Dedifferentiated amniotic fluid mesenchymal stem cell (primary cell): ENCODE results near the gene PPP2R2C.
A peak's percentile ranks its signal among the peaks of the same experiment; 100 is the strongest.

Experiments used
- DNase-seq: peaks from one replicate; pipeline ENCODE4 v3.0.0-alpha.2; 2016; ENCODE audit errors: extremely low spot score

The PPP2R2C gene

GRCh38 chr4:6347511-6348045 is 124.8 kb downstream of the PPP2R2C start:
- DNase-seq, result no peak

- no peak for DNase-seq
Observed at GRCh38 chr4:6346373-6347110, 125.9 kb downstream of the PPP2R2C start.

- no peak for DNase-seq
Observed at GRCh38 chr4:6345866-6346265, 126.5 kb downstream of the PPP2R2C start.

- DNase-seq, result no peak
Observed at GRCh38 chr4:6345096-6345830, 127.2 kb downstream of the PPP2R2C start.

DNA sequence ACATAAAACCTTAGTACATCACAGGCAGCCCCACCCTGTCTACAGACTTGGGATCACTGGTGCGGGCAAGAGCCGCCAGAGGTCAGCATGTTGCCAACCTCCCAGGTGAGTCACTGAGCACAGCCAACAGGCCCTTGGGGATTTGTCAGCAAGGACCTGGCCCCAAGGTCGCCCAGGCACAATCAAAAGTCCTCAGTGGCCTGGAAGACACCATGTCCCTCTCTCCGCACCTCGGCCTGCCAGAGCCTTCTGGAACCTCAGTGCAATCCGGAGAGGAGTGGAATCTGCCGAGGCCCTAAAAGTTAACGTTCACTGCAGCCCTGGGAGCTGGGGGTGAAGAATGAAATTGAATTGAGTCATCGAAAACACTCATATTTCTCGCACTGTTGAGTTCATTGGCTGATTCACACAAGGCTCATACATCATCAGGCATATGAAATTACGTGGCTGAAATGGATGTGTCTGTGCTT is 128.4 kb downstream of the PPP2R2C start:
- DNase-seq, result peak; percentile 54

DNA sequence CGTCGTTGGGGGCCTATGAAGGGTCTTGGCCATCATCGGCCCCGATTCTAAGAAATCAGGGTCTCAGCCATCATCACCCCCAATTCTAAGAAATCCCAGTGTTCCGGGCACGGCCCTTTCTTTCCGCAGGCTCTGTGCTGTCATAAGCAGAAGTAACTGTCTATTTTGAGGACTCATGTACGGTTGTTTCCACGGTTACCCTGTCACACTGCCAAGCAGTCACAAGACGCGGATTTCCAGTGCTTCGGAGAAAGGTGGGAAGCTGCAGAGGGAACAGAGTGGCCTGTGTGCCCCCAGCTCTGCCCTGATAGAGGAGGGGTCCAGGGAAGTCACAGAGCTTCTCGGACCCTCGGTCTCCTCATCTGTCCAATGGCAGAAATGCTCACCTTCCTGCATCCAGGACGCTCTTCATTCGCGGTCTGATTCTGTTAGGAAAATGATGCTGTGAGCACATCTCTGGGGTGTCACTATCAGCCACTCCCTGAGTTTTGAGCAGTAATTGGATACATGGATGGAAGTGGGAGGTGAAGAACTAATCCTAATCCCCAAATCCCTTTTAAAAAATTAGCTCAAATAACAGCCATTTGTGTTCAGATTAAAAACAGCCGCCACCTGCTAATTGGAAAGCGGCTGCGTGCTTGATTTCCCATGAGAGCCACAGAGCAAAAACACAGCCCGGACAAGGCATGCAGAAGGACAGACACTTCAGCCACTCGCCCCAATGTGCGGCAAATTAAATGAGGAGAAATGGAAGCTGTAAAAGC is 129.7 kb downstream of the PPP2R2C start:
- DNase-seq, result no peak

- no peak for DNase-seq
Observed at GRCh38 chr4:6341696-6342095, 130.7 kb downstream of the PPP2R2C start.

DNA sequence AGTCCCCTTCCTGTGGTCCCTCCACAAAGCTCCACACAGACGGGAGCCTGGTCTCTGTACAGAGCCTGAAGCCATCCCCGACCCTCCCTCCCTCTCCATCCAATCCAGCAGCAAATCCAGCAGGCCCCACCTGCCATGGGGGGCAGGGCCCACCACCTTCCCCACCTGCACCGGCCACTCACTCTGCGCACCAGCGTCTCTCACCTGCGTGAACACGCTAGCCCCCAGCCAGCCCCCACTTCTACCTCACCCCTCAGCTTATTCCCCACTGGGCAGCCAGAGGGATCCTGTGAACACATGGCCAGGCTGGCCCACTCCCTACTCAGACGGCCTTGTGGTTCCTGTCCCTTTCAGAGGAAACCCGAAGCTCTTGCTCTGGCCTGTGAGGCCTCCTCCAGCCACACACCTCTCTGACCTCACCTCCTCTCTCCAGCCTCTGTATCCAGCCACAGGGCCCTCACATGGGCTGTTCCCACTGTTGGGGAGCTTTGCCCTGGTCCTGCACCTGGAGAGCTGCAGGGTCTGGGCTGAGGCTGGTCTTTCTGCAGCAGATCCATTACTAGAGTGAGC is 131.9 kb downstream of the PPP2R2C start:
- no peak for DNase-seq

DNA sequence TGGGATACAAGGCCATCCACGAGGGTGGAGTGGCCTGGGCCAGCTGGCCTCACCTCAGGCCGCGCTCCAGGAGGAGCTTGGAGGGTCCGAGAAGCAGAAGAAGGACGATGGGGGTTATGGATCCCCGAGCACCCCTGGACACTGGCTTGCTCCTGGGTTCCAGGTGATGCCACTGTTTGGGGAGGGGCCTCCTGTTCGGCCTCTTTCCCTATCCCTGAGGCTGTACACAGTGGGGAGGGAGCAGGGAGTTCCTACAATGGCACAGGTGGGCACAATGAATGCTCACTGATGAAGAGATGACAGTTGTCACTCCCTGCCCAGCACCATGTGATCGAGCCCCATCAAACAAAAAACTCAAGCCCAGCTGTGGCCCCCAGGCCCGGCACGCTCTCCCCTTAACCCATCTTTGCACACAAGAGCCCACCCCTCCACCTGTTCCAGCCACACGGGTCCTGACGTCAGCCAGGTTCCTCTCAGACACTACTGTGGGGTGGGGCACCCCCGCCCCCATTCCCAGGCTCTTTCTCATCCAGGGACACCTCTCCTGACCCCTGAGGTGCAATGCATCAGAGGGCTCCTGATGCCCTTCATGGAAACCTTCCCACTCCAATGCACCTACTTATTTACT is 132.5 kb downstream of the PPP2R2C start:
- no peak for DNase-seq

DNA sequence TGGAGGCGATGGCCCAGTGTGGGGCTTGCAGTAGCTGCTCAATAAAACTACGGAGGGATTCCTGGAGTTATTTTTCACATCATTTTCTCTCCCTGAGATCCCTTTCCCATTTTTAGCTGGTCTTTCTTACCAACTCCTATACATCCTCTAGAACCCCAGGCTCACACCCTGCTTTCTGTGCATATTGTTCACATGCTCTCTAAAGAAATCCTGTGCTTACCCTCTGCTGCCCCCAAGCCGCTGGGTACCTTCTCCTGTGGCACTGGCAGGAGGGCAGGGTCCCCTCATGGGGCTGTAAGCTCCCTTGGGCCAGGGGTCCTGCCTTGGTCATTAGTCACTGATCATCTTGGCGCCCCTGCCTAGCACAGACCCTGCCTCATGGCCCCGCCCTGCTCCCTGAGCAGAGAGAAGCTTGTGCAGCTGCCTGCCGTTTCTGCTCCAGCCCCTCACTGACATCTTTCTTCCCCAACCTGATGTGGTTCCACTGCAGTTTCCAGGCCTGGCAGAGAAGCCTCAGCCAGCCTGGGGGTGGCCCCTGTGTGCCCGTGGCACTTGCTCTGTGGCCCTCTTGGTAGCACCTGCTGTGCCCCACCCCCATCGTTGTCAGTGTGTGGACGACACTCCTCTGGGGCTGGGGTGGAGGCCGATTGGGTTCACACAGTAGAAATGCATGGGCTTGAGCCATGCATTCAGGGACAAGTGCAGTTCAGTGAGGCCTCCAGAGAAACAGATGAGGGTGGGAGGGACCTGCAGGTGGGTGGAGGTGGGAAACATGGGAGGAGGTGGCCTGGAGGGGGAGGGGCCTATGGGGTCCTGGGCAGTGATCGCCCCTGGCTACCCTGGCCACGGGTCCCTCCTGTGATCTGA is 133.2 kb downstream of the PPP2R2C start:
- no peak for DNase-seq

- no peak for DNase-seq
Observed at GRCh38 chr4:6338175-6338950, 134.1 kb downstream of the PPP2R2C start.

- no peak for DNase-seq
Observed at GRCh38 chr4:6337331-6337935, 135.0 kb downstream of the PPP2R2C start.

GRCh38 chr4:6336166-6336565 is 136.2 kb downstream of the PPP2R2C start:
- no peak for DNase-seq

- DNase-seq, result no peak
Observed at GRCh38 chr4:6335040-6335590, 137.3 kb downstream of the PPP2R2C start.

DNA sequence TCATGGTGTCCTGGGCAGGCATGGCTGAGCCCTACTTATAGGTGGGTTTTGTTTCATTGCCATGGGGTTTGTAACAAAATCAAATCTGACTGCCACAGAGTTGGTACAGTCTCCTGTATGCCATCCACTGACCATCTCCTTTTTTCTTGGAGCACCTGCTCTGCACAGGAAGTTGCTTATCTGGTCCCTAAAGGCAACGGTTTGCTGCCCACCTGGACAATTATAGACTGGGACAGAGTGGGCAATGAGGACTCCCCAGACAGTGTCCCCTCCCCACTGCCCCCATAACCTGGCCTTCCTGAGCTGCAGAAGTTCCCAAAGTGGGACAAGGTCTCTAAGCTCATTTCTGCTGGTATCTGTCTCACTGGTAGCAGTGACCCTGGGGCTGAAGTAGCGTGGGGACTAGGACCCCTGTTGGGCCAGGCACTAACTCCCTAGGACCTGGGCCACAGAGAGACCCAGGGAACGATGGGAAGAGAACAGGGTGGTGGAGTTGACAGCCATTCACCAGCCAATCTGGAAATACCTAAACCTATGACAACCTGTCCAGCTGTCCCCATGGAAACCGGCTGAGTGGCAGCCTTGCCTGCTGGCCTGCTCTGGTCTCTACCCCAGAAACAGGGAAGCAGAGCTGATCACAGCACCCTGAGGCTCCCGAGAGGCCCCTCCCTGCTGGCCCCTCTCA is 138.1 kb downstream of the PPP2R2C start:
- no peak for DNase-seq

- no peak for DNase-seq
Observed at GRCh38 chr4:6333301-6334202, 138.9 kb downstream of the PPP2R2C start.

DNA sequence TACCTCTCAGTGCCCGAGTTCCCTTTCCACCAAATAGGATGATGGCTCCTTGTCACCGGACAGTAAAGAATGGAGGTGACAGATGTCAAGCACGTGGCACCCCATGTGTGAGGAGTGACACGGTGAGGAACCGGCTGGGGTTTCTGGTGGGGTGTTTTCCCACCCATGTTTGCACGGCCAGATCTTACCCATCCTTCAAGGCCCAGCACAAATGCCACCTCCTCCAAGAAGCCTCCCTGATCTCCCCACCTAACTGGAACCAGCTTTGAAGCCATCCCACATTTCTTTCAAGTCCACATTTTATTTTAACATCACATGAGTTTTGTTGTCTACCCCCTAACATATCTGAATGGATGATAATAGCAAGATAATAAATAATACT is 139.8 kb downstream of the PPP2R2C start:
- no peak for DNase-seq
